GM21723 (cell line): ENCODE results near the gene FPR1.
"Not testable (repeated sequence)": the region's sequence is repeated elsewhere in the genome, so short reads cannot be mapped to it uniquely, and the experiment has no call there.

Source experiments
- ATAC-seq: cut with Tn5 transposase; IDR thresholded peaks from one replicate; pipeline ENCODE4 v1.9.1; 2021; ENCODE audit warnings: mild to moderate bottlenecking, moderate library complexity; ENCODE audit not compliant: unreplicated experiment

The FPR1 gene

GRCh38 chr19:51738523-51738922 is 13.2 kb downstream of the FPR1 start:
- ATAC-seq: not testable (repeated sequence)

- ATAC-seq: no peak
Observed at GRCh38 chr19:51737924-51738323, 13.8 kb downstream of the FPR1 start.

GRCh38 chr19:51737389-51737788 is 14.3 kb downstream of the FPR1 start:
- ATAC-seq: no peak

DNA sequence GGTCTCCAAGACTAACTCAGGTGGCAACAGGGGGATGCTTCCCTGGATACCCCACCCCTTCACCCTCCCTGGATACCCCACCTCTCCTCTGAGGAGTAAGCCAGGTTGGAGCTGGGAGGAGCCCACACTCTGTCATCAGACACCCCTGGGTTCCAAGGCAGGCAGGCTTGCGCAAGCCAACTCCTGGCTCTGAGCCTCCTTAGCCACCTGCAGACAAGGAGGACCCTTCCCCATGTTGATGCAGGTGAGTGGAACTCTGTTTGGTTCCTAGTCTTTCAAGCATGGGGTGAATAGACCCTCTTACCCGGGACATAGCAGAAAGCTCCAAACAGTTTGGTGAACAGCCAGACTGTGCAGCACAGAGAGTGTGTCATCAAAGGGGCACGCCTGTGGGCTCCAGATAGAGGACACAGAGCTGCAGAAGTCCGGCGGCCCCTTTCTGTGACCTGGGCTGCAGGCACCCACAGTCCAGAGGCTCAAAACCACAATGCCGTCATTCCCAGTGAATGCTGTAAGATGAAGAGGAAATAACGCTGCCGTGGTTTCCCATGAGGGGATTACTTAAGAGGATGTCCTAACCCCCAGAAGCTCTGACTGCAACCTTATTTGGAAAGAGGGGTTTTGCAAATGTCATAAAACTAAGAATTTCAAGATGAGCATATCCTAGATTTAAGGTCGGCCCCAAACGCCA is 15.8 kb downstream of the FPR1 start:
- ATAC-seq: no peak

GRCh38 chr19:51733742-51734522 is 17.7 kb downstream of the FPR1 start:
- no peak for ATAC-seq

- ATAC-seq: no peak
Observed at GRCh38 chr19:51729781-51730180, 21.9 kb downstream of the FPR1 start.

DNA sequence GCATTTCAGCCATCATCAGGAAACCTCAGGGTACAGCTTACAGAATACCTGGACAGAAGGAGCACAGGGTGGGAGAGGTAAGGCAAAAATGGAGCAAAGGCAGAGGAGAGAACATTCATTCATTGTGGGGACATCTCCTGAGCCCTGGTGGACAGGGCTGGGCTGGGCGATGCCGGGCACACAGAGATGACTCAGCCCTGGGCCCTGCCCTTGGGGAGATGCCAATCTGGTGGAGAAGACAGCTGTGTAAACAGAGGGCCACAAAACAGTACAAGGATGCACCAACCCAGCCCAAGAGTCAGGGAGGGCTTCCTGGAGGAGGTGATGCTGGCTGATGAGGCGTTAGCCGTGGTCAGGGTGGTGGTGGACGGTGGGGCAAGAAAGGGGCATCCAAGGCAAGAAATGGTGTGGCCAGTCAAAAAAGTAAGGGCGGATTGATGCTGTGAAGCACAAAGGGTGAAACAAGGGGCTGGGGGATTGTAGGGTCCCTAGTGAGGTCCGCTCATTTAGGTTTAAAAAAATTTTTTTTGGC is 24.3 kb downstream of the FPR1 start:
- ATAC-seq: no peak

GRCh38 chr19:51726049-51726448 is 25.6 kb downstream of the FPR1 start:
- ATAC-seq: no peak

DNA sequence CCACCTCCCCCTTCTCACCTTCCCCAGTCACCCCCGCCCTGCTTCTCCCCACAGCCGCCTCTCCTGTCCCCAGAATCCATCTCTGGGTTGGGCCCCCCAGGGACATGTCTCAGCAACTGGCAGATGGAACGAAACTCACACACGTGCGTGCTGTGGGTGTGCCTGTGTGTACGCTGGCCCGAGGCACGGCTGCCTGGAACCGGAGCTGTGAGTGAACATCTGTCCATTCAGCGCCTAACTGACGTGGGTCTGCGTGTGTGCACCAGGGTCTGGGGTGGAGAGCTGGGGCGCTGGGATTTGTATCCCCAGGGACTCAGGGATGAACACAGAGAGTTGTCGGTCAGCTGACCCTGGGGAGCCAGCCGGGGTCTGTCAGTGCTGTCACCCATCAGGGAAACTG is 27.1 kb downstream of the FPR1 start:
- ATAC-seq: no peak

DNA sequence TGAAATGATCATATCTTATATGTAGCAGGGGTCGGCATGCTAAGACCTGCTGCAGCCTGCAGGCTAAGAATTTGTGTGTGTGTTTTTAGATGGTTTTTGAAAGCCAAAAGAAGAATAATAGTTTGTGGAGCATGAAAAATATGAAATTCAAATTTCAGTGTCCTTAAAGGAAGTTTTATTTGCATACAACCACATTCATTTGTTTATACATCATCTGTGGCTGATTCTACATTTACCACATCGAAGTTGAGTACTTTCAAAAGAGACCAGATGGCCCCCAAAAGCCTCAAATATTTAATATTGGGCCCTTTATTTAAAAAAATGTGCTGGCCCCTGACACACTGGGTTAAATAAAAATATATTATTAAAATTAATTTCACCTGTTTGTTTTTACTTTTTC is 29.2 kb downstream of the FPR1 start:
- no peak for ATAC-seq

GRCh38 chr19:51721905-51722304 is 29.8 kb downstream of the FPR1 start:
- ATAC-seq: no peak

DNA sequence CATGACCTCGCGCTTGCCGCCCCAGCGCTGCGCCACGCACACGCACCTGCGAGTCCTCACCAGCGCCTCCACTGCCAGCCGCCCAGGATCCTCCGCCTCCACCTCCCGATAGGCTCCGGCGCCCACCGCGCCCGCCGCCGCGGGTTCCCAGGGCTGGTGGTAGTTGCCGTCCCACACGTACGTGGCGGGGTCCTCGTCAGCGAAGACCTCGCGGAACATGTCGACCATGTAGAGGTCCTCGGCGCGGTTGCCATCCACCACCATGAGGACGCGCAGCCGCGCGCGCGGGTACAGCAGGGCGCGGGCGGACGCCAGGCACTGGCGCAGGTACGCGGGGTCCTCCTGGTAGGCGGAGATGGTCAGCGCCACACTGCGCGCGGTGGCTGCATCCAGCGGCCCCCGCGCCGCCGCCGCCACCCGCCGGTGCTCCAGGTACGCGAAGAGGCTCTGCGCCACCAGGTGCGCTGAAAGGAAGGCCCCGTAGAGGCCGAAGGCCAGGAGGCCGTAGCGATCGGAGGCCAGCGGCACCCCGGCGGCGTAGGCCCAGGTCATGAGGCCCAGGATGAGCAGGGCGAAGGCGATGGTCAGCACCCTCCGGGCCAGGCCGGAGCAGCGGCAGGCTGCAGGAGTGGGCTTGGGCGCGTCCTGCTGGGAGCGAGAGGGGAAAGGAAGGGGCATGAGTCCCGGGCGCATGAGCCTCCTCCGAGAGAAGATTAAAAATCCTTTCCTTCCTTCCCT is 32.3 kb downstream of the FPR1 start:
- ATAC-seq: no peak

DNA sequence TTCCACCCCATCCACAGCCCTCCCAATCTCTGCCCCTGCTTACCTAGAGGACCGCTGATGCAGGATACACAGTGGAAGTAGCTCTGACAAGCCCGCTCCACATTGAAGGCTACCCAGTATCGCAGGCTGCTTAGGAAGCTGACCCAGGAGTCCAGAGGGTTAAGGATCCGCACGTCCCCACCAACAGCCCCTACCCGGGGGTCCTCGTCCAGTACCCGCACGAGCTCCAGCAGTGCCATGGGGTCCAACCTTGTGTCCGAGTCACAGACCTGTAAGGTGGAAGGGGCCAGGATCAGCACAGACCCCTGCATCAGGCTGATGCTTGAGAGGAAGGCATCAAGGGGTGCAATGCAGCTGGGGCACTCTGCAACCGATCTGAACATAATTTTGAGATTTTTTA is 34.8 kb downstream of the FPR1 start:
- no peak for ATAC-seq

DNA sequence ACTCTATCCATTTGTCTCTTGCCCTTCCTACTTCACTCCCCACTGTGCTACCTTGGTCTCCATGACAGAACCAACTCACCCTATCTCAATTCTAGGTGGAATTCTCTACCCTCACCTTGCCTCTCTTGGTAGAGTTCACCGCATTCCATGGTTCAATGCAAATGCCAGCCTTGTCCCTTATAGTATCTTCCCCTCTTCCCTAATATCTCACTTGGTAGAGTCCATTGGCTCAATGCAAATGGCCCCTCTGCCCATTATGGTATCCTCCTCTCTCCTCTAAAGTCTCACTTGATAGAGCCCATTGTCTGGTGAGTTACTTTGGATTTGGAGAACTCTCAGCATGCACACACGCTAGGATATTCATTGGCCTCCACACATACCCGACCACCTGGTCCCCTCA is 35.8 kb downstream of the FPR1 start:
- ATAC-seq: no peak

- no peak for ATAC-seq
Observed at GRCh38 chr19:51714848-51715247, 36.8 kb downstream of the FPR1 start.

GRCh38 chr19:51713319-51714285 is 38.1 kb downstream of the FPR1 start:
- no peak for ATAC-seq

DNA sequence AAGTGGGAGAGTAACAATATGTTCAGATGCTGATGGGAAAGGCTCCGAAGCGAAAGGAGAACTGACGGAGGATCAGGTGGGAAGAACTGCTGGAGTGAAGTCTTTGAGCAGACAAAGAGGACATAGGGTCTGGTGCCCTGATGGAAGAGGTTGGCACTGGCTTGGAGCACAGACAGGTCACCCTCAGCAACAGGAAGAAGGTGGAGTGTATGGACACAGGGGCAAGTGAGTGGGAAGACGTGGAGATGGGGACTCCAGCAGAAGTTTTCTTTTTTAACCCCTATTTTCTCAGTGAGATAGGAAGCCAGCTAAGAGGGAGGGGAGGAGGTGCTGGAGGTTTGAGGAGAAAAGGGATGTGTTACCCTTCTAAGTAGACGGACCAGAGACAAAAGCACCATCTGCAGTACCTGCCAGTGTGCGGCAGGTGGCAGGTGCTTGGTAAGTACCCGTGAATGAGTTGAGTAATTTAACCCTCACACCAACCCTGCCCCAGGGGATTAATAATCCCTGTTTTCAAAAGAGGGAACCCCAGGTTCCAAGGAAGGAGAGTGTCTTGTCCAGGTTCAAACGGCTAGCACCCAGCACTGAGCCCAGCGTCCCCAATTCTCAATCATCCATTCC is 39.1 kb downstream of the FPR1 start:
- no peak for ATAC-seq

DNA sequence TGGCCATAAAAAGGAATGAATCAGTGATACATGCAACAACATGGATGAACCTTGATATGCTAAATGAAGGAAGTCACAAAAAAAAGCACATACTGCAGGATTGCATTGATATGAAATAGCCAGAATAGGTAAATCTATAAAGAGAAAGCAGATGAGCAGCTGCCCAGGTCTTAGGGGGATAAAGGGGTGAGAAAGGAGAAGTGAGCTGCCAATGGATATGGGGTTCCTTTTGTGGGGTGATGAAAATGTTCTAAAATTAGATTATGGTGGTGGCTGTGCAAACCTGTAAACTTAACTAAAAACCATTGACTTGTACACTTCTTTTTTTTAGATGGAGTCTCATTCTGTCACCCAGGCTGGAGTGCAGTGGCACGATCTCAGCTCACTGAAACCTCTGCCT is 40.0 kb downstream of the FPR1 start:
- no peak for ATAC-seq

- no peak for ATAC-seq
Observed at GRCh38 chr19:51710163-51710562, 41.5 kb downstream of the FPR1 start.

DNA sequence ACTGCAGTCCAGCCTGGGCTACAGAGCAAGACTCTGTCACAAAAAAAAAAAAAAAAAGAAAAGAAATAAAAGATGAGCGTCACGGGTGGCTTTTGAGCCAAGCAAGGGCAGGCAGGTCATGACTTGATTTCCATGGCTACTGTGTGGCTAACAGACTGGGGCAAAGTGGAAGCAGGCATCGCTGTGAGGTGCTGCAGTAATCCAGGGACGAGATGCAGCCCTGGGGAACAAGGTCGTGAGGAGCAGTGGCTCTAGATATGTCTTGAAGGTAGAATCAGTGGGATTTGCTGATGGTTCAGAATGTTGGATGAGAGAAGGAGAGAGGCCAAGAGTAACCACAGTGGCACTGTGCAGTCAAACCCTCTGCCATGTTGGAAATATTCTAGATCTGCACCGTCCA is 42.1 kb downstream of the FPR1 start:
- ATAC-seq: no peak
